Measurements from ENCODE around the gene GRIK3.

Gene GRIK3

GRCh38 chr1:36951761-36952160 is 82.6 kb downstream of the GRIK3 start:
- H3K4me1 ChIP-seq (ENCODE audit: control insufficient read depth, insufficient read depth, low read length): no peaks in the 10 kb centered on the region
- TF ChIP-seq ZNF561 (tag by site-specific recombination; IDR thresholded peaks at IDR 0.05; ENCODE audit: borderline replicate concordance) (no peak), ZNF76 (tag by site-specific recombination; IDR thresholded peaks at IDR 0.05; ENCODE audit: borderline replicate concordance, low read depth) (no peak), ZNF558 (tag by site-specific recombination; IDR thresholded peaks at IDR 0.05) (no peak), ZNF24 (tag by site-specific recombination; IDR thresholded peaks at IDR 0.05) (no peak), ZNF202 (tag by site-specific recombination; IDR thresholded peaks at IDR 0.05; ENCODE audit: borderline replicate concordance) (no peak), AEBP2 (tag by site-specific recombination; IDR thresholded peaks at IDR 0.05; ENCODE audit: borderline replicate concordance) (no peak), ZNF280D (tag by site-specific recombination; IDR thresholded peaks at IDR 0.05) (no peak), ZNF747 (tag by site-specific recombination; IDR thresholded peaks at IDR 0.05) (no peak), ZNF626 (tag by site-specific recombination; IDR thresholded peaks at IDR 0.05) (no peak), ZNF473 (tag by site-specific recombination; IDR thresholded peaks at IDR 0.05) (no peak), ZBTB10 (tag by site-specific recombination; IDR thresholded peaks at IDR 0.05) (no peak), OVOL3 (tag by site-specific recombination; IDR thresholded peaks at IDR 0.05) (no peak), PRDM10 (tag by site-specific recombination; IDR thresholded peaks at IDR 0.05) (no peak), ZNF596 (tag by site-specific recombination; IDR thresholded peaks at IDR 0.05) (no peak), ZSCAN5A (tag by site-specific recombination; IDR thresholded peaks at IDR 0.05) (no peak), PRDM1 (tag by site-specific recombination; IDR thresholded peaks at IDR 0.05) (no peak), ZNF404 (tag by site-specific recombination; IDR thresholded peaks at IDR 0.05) (no peak)
- CTCF ChIA-PET: no interaction called here
- no peaks in the 10 kb centered on the region for H3K9me3 ChIP-seq (ENCODE audit: control insufficient read depth, insufficient read depth, low read depth, low read length)
- no peak overlapping the region for H3K27ac ChIP-seq (ENCODE audit: extremely low read depth, low read depth, low read length)
- POLR2A ChIA-PET: no interaction called here
- H3K36me3 ChIP-seq (ENCODE audit: control insufficient read depth in 2 of 2, insufficient read depth in 1 of 2, low read length in 2 of 2): no peaks in the 10 kb centered on the region
- no peak overlapping the region for H3K4me3 ChIP-seq (ENCODE audit: low read depth, low read length)
